ENCODE data around the gene ASPA. TPM values are rescaled to one million over a fixed set of nuclear protein-coding genes. Genes with fewer than 3 reads are reported as not detected.

The ASPA gene
- total RNA-seq, 1 experiment from 2014 or later = not detected

GRCh38 chr17:3531266-3532101 lies 55.7 kb downstream of the ASPA start:
- no TSS peak for BruUV-seq (replicated peaks)
- intact Hi-C loops (cut with micrococcal nuclease; ENCODE audit: unreplicated experiment) = no loop called here
- CTCF ChIA-PET = interaction anchor here (0.5 kb wide), 1 partner anchor 567 kb away, joined by 10 read pairs; no protein-coding TSS in a partner anchor
- no peak for DNase-seq (ENCODE audit: low spot score)
- no peaks in the 10 kb centered on the region for H3K27me3 ChIP-seq (replicated peaks; ENCODE audit: insufficient read depth, low read depth, low read length, poor library complexity)
- H3K36me3 ChIP-seq (ENCODE audit: insufficient read depth, low read length, poor library complexity, severe bottlenecking) = no peaks in the 10 kb centered on the region
- POLR2A ChIA-PET (ENCODE audit: low non-redundant PET) = no interaction called here
- no peaks in the 10 kb centered on the region for H3K9me3 ChIP-seq (ENCODE audit: low read depth, low read length, poor library complexity, severe bottlenecking)
- TF ChIP-seq EZH2 (IDR thresholded peaks at IDR 0.05; ENCODE audit: borderline replicate concordance, low read depth, low read length, poor library complexity, severe bottlenecking) = no peak
- TF ChIP-seq CTCF (conservative IDR thresholded peaks at IDR 0.05; ENCODE audit: low read depth, low read length) = no peak
- no peaks in the 10 kb centered on the region for H3K4me1 ChIP-seq (ENCODE audit: insufficient read depth, low read length, poor library complexity, severe bottlenecking)
- H3K4me3 ChIP-seq (ENCODE audit: low read depth, low read length, poor library complexity, severe bottlenecking) = no peak overlapping the region
- H3K27ac ChIP-seq (ENCODE audit: low read depth, low read length, poor library complexity, severe bottlenecking) = no peak overlapping the region

GRCh38 chr17:3532106-3532858 lies 56.5 kb downstream of the ASPA start:
- ChIA-PET CTCF (no interaction called here), POLR2A (ENCODE audit: low non-redundant PET) (no interaction called here)
- intact Hi-C loops (cut with micrococcal nuclease; ENCODE audit: unreplicated experiment) = no loop called here
- no peaks in the 10 kb centered on the region for H3K9me3 ChIP-seq (ENCODE audit: low read depth, low read length, poor library complexity, severe bottlenecking)
- no peaks in the 10 kb centered on the region for H3K27me3 ChIP-seq (replicated peaks; ENCODE audit: insufficient read depth, low read depth, low read length, poor library complexity)
- no peak for TF ChIP-seq CTCF (conservative IDR thresholded peaks at IDR 0.05; ENCODE audit: low read depth, low read length)
- no peak for TF ChIP-seq EZH2 (IDR thresholded peaks at IDR 0.05; ENCODE audit: borderline replicate concordance, low read depth, low read length, poor library complexity, severe bottlenecking)
- no peaks in the 10 kb centered on the region for H3K4me1 ChIP-seq (ENCODE audit: insufficient read depth, low read length, poor library complexity, severe bottlenecking)
- DNase-seq (ENCODE audit: low spot score) = no peak
- H3K36me3 ChIP-seq (ENCODE audit: insufficient read depth, low read length, poor library complexity, severe bottlenecking) = no peaks in the 10 kb centered on the region
- BruUV-seq (replicated peaks) = no TSS peak
- H3K27ac ChIP-seq (ENCODE audit: low read depth, low read length, poor library complexity, severe bottlenecking) = no peak overlapping the region
- H3K4me3 ChIP-seq (ENCODE audit: low read depth, low read length, poor library complexity, severe bottlenecking) = no peak overlapping the region

- H3K4me1 ChIP-seq (ENCODE audit: insufficient read depth, low read length, poor library complexity, severe bottlenecking) = no peaks in the 10 kb centered on the region
- no peaks in the 10 kb centered on the region for H3K27me3 ChIP-seq (replicated peaks; ENCODE audit: insufficient read depth, low read depth, low read length, poor library complexity)
- POLR2A ChIA-PET (ENCODE audit: low non-redundant PET) = no interaction called here
- no peaks in the 10 kb centered on the region for H3K9me3 ChIP-seq (ENCODE audit: low read depth, low read length, poor library complexity, severe bottlenecking)
- no peak for DNase-seq (ENCODE audit: low spot score)
- intact Hi-C loops (cut with micrococcal nuclease; ENCODE audit: unreplicated experiment) = no loop called here
- H3K27ac ChIP-seq (ENCODE audit: low read depth, low read length, poor library complexity, severe bottlenecking) = no peak overlapping the region
- H3K4me3 ChIP-seq (ENCODE audit: low read depth, low read length, poor library complexity, severe bottlenecking) = no peak overlapping the region
- no peak for TF ChIP-seq EZH2 (IDR thresholded peaks at IDR 0.05; ENCODE audit: borderline replicate concordance, low read depth, low read length, poor library complexity, severe bottlenecking)
- no TSS peak for BruUV-seq (replicated peaks)
- CTCF ChIA-PET = no interaction called here
- no peaks in the 10 kb centered on the region for H3K36me3 ChIP-seq (ENCODE audit: insufficient read depth, low read length, poor library complexity, severe bottlenecking)
Measured at GRCh38 chr17:3532859-3533142, 57.0 kb downstream of the ASPA start.

Measured in A673 (cell line).